GM21528 (cell line): ENCODE results near the gene COPG1.

Experiments
- ATAC-seq: cut with Tn5 transposase; IDR thresholded peaks from one replicate; pipeline ENCODE4 v1.9.1; 2021; ENCODE audit warnings: mild to moderate bottlenecking, moderate library complexity; ENCODE audit not compliant: unreplicated experiment, low FRiP score

COPG1 gene

GRCh38 chr3:129312021-129312639, 62.7 kb downstream of the COPG1 start:
- no peak for ATAC-seq

GRCh38 chr3:129312671-129313414, 63.4 kb downstream of the COPG1 start:
- ATAC-seq, result no peak

- ATAC-seq, result no peak
These were observed 63.9 kb downstream of the COPG1 start for GRCh38 chr3:129313415-129313664.

GRCh38 chr3:129313665-129314385, 64.4 kb downstream of the COPG1 start:
- ATAC-seq, result no peak

GRCh38 chr3:129314386-129315222, 65.2 kb downstream of the COPG1 start:
- ATAC-seq, result no peak

GRCh38 chr3:129315223-129315997, 66.0 kb downstream of the COPG1 start:
- ATAC-seq, result no peak

- no peak for ATAC-seq
These were observed 66.5 kb downstream of the COPG1 start for GRCh38 chr3:129315998-129316247.

- peak; percentile 42 for ATAC-seq
These were observed 67.0 kb downstream of the COPG1 start for GRCh38 chr3:129316248-129317013.

- ATAC-seq, result no peak
These were observed 67.8 kb downstream of the COPG1 start for GRCh38 chr3:129317014-129317771.

GRCh38 chr3:129317848-129318247, 68.4 kb downstream of the COPG1 start:
- ATAC-seq, result no peak

- no peak for ATAC-seq
These were observed 69.5 kb downstream of the COPG1 start for GRCh38 chr3:129318921-129319320.

GRCh38 chr3:129320261-129320660, 70.9 kb downstream of the COPG1 start:
- ATAC-seq, result no peak

GRCh38 chr3:129320825-129321487, 71.5 kb downstream of the COPG1 start:
- no peak for ATAC-seq

GRCh38 chr3:129321887-129322286, 72.5 kb downstream of the COPG1 start:
- ATAC-seq, result no peak

GRCh38 chr3:129323651-129324294, 74.4 kb downstream of the COPG1 start:
- no peak for ATAC-seq

GRCh38 chr3:129324855-129325254, 75.4 kb downstream of the COPG1 start:
- no peak for ATAC-seq

GRCh38 chr3:129325383-129325782, 76.0 kb downstream of the COPG1 start:
- no peak for ATAC-seq

GRCh38 chr3:129326138-129326537, 76.7 kb downstream of the COPG1 start:
- ATAC-seq, result no peak
